CD14-positive monocyte (primary cell): ENCODE data around the gene UVRAG. TPM values are rescaled to one million over a fixed set of nuclear protein-coding genes. Genes with fewer than 3 reads are reported as not detected.

Experiments used
- DNase-seq, 3 donors: peaks; one replicate each; pipeline ENCODE4 v3.0.0-alpha.2; 2011 to 2022
- H2AFZ ChIP-seq: 2 replicates; pipeline ENCODE4 v1.6.0; 2012; ENCODE audit warnings: mild to moderate bottlenecking, low read depth, low read length, inconsistent platforms; ENCODE audit not compliant: insufficient read depth, poor library complexity, severe bottlenecking
- H3K27ac ChIP-seq, 2 donors: 1 replicate in 1 of 2; 2 replicates in 1 of 2; pipeline ENCODE4 v1.5.1; 2012 to 2013; ENCODE audit warnings: low read length in 2 of 2, control low read depth in 1 of 2, inconsistent platforms in 1 of 2, low read depth in 1 of 2, mild to moderate bottlenecking in 1 of 2
- H3K27me3 ChIP-seq, 2 donors: one replicate each; pipeline versions ENCODE4 v1.6.0 to v1.6.1; 2011 to 2013; ENCODE audit warnings: low read length in 2 of 2; ENCODE audit not compliant: control insufficient read depth in 2 of 2, insufficient read depth in 2 of 2
- H3K36me3 ChIP-seq, 2 donors: replicated peaks in 1 of 2; 1 replicate in 1 of 2; 2 replicates in 1 of 2; pipeline versions ENCODE4 v1.5.1 to v1.6.1; 2012 to 2013; ENCODE audit warnings: low read length in 2 of 2, control low read depth in 1 of 2, inconsistent platforms in 1 of 2, mild to moderate bottlenecking in 1 of 2; ENCODE audit not compliant: insufficient read depth in 2 of 2, control insufficient read depth in 1 of 2
- H3K4me1 ChIP-seq, 2 donors: 1 replicate in 1 of 2; 2 replicates in 1 of 2; pipeline versions ENCODE4 v1.5.1 to v1.6.1; 2012 to 2013; ENCODE audit warnings: low read length in 2 of 2, control low read depth in 1 of 2, inconsistent platforms in 1 of 2, mild to moderate bottlenecking in 1 of 2, moderate library complexity in 1 of 2; ENCODE audit not compliant: insufficient read depth in 2 of 2, control insufficient read depth in 1 of 2
- H3K4me2 ChIP-seq: replicated peaks from 2 replicates; pipeline ENCODE3; 2012; ENCODE audit warnings: low read length, moderate library complexity, mild to moderate bottlenecking; ENCODE audit not compliant: poor library complexity, severe bottlenecking; ENCODE audit errors: extremely low read depth
- H3K4me3 ChIP-seq, 3 experiments: fragments of 200-600 bp in 1 of 3; sonication (generic) in 1 of 3; replicated peaks in 1 of 3; 1 replicate in 2 of 3; 2 replicates in 1 of 3; pipeline ENCODE4 v1.5.1; 2011 to 2013; ENCODE audit warnings: low read length in 3 of 3, mild to moderate bottlenecking in 3 of 3, control low read depth in 2 of 3, low read depth in 2 of 3, inconsistent platforms in 1 of 3, moderate library complexity in 1 of 3
- H3K79me2 ChIP-seq: 2 replicates; pipeline ENCODE4 v1.6.0; 2012; ENCODE audit warnings: mild to moderate bottlenecking, control low read depth, inconsistent platforms, low read length, moderate library complexity; ENCODE audit not compliant: insufficient read depth
- H3K9ac ChIP-seq: 2 replicates; pipeline ENCODE4 v1.6.0; 2017; ENCODE audit warnings: low read length, mild to moderate bottlenecking; ENCODE audit not compliant: insufficient read depth, poor library complexity, severe bottlenecking
- H3K9me3 ChIP-seq, 2 donors: replicated peaks in 1 of 2; 1 replicate in 1 of 2; 2 replicates in 1 of 2; pipeline versions ENCODE4 v1.5.1 to v1.6.1; 2012 to 2013; ENCODE audit warnings: low read length in 2 of 2, control low read depth in 1 of 2; ENCODE audit not compliant: control insufficient read depth in 1 of 2, insufficient read depth in 1 of 2
- H4K20me1 ChIP-seq: 2 replicates; pipeline ENCODE4 v1.6.0; 2012; ENCODE audit warnings: mild to moderate bottlenecking, low read length, control low read depth, moderate library complexity; ENCODE audit not compliant: insufficient read depth
- H3K27ac Mint-ChIP-seq, 7 donors: one replicate each; pipeline ENCODE4 v1.8.0; 2020; ENCODE audit warnings: mild to moderate bottlenecking in 7 of 7, mixed read lengths in 7 of 7, moderate library complexity in 6 of 7, inconsistent platforms in 2 of 7
- H3K27me3 Mint-ChIP-seq, 3 donors: one replicate each; pipeline ENCODE4 v1.8.0; 2021 to 2022; ENCODE audit warnings: low read depth in 3 of 3, mild to moderate bottlenecking in 3 of 3, mixed read lengths in 3 of 3, moderate library complexity in 3 of 3, inconsistent platforms in 1 of 3
- H3K36me3 Mint-ChIP-seq, 2 donors: one replicate each; pipeline ENCODE4 v1.8.0; 2020; ENCODE audit warnings: mixed read lengths in 2 of 2, inconsistent platforms in 1 of 2, mild to moderate bottlenecking in 1 of 2
- H3K4me1 Mint-ChIP-seq: one replicate; pipeline ENCODE4 v1.8.0; 2020; ENCODE audit warnings: mild to moderate bottlenecking, mixed read lengths
- H3K4me3 Mint-ChIP-seq, 2 donors: one replicate each; pipeline ENCODE4 v1.8.0; 2020; ENCODE audit warnings: mild to moderate bottlenecking in 2 of 2, mixed read lengths in 2 of 2, moderate library complexity in 1 of 2
- H3K9me3 Mint-ChIP-seq, 7 donors: one replicate each; pipeline ENCODE4 v1.8.0; 2020 to 2022; ENCODE audit warnings: mixed read lengths in 7 of 7, mild to moderate bottlenecking in 6 of 7, moderate library complexity in 6 of 7, inconsistent platforms in 2 of 7
- CTCF ChIP-seq: fragments of 200-600 bp; IDR thresholded peaks from one replicate; pipeline ENCODE4 v1.8.0; 2022; ENCODE audit warnings: antibody characterized with exemption, mild to moderate bottlenecking
- WGBS: methylation state at CpG from one replicate; pipeline ENCODE4 v1.1.5; 2013; ENCODE audit warnings: missing lambda C conversion rate; ENCODE audit not compliant: insufficient coverage; 5-methylcytosine and 5-hydroxymethylcytosine counted together
- intact Hi-C, 2 donors: fragments of 100-400 bp; cut with micrococcal nuclease; formaldehyde crosslinking; loops; one replicate each; pipeline versions ENCODE4 v1.15.0 to v1.15.1; 2023
- polyA plus RNA-seq, 3 donors: library from polyadenylated mRNA; depleted of rRNA in 1 of 3; unstranded in 2 of 3; stranded (reverse) in 1 of 3; fragments of 300-500 nt in 2 of 3; fragments of >200 nt in 1 of 3; fragmentation: Illumina TruSeq in 2 of 3; gene quantifications; 1 replicate in 2 of 3; 2 replicates in 1 of 3; pipeline ENCODE4 v1.2.3, GENCODE V29; 2012 to 2021

UVRAG gene
- polyA plus RNA-seq, 3 donors: 13.7 to 20.5 (median 20.0) TPM

- Histone ChIP-seq H3K9me3 (no peaks in the 10 kb centered on the region), H3K27me3 (no peaks in the 10 kb centered on the region), H3K79me2 (peaks cover 31% of the 10 kb centered on the region), H4K20me1 (peaks cover 3% of the 10 kb centered on the region), H3K27ac (peak overlapping the region in 1 of 2 donors; percentile 76), H3K4me3 (peak overlapping the region in 1 of 3 experiments; percentile 33), H3K4me2 (peak overlapping the region; percentile 51), H2AFZ (no peak overlapping the region), H3K9ac (no peak overlapping the region), H3K36me3 (no peaks in the 10 kb centered on the region), H3K4me1 (peaks cover 45 to 47% of the 10 kb centered on the region in 2 donors)
- Mint-ChIP-seq H3K9me3 (peaks cover 0 to 3% (median 0%) of the 10 kb centered on the region in 7 donors), H3K36me3 (no peaks in the 10 kb centered on the region), H3K4me1 (peaks cover 44% of the 10 kb centered on the region), H3K27me3 (no peaks in the 10 kb centered on the region), H3K27ac (peak overlapping the region; percentile 81 to 92 (median 88)), H3K4me3 (peak overlapping the region in 1 of 2 donors; percentile 17)
- intact Hi-C loops: loop anchor here in 1 of 2 donors (5.0 kb wide), 1 partner anchor 39 kb away; no protein-coding TSS in a partner anchor
- no peak for DNase-seq
- TF ChIP-seq CTCF: no peak
- 94% methylated on average over 2 of the region's 2 CpGs for WGBS
Observed at GRCh38 chr11:75811485-75811884, 3.5 kb upstream of the UVRAG start.

GRCh38 chr11:75812542-75813040, 2.4 kb upstream of the UVRAG start:
- Histone ChIP-seq H3K27ac (no peak overlapping the region), H4K20me1 (peaks cover 14% of the 10 kb centered on the region), H3K4me3 (no peak overlapping the region), H3K4me1 (peaks cover 56 to 58% of the 10 kb centered on the region in 2 donors), H3K9ac (no peak overlapping the region), H3K27me3 (no peaks in the 10 kb centered on the region), H3K79me2 (peaks cover 42% of the 10 kb centered on the region), H3K36me3 (no peaks in the 10 kb centered on the region), H3K9me3 (no peaks in the 10 kb centered on the region), H2AFZ (no peak overlapping the region), H3K4me2 (no peak overlapping the region)
- no peak for TF ChIP-seq CTCF
- H3K4me3 Mint-ChIP-seq: no peak overlapping the region
- intact Hi-C loops: loop anchor here in 1 of 2 donors (5.0 kb wide), 1 partner anchor 40 kb away; no protein-coding TSS in a partner anchor
- peaks cover 0 to 3% (median 0%) of the 10 kb centered on the region in 7 donors for H3K9me3 Mint-ChIP-seq
- WGBS: no CpG with 5 or more reads among the region's 2 CpGs
- H3K27ac Mint-ChIP-seq: peak overlapping the region in 1 of 7 donors; percentile 46
- no peaks in the 10 kb centered on the region for H3K36me3 Mint-ChIP-seq
- DNase-seq: no peak
- no peaks in the 10 kb centered on the region for H3K27me3 Mint-ChIP-seq
- peaks cover 44% of the 10 kb centered on the region for H3K4me1 Mint-ChIP-seq
